Glomerular visceral epithelial cell (primary cell): ENCODE measurements around the gene EVC2.
A peak's percentile ranks its signal among the peaks of the same experiment; 100 is the strongest.

ENCODE experiments used
- DNase-seq: peaks from one replicate; pipeline ENCODE4 v3.0.0-alpha.2; 2016; ENCODE audit errors: extremely low spot score

The EVC2 gene

GRCh38 chr4:5569451-5569850 lies 138.9 kb downstream of the EVC2 start:
- DNase-seq: no peak

- no peak for DNase-seq
Observed at GRCh38 chr4:5568931-5569330, 139.4 kb downstream of the EVC2 start.

GRCh38 chr4:5568336-5568735 lies 140.0 kb downstream of the EVC2 start:
- no peak for DNase-seq

- no peak for DNase-seq
Observed at GRCh38 chr4:5566991-5567390, 141.4 kb downstream of the EVC2 start.

- no peak for DNase-seq
Observed at GRCh38 chr4:5566526-5566925, 141.8 kb downstream of the EVC2 start.

GRCh38 chr4:5563856-5564255 lies 144.5 kb downstream of the EVC2 start:
- DNase-seq: no peak

- DNase-seq: no peak
Observed at GRCh38 chr4:5562476-5562875, 145.9 kb downstream of the EVC2 start.

GRCh38 chr4:5561286-5561685 lies 147.1 kb downstream of the EVC2 start:
- DNase-seq: no peak

GRCh38 chr4:5558502-5558901 lies 149.9 kb downstream of the EVC2 start:
- DNase-seq: no peak

- DNase-seq: no peak
Observed at GRCh38 chr4:5554376-5554775, 154.0 kb downstream of the EVC2 start.

GRCh38 chr4:5553801-5554200 lies 154.6 kb downstream of the EVC2 start:
- no peak for DNase-seq

- DNase-seq: no peak
Observed at GRCh38 chr4:5552451-5552850, 155.9 kb downstream of the EVC2 start.

GRCh38 chr4:5547651-5548249 lies 160.6 kb downstream of the EVC2 start:
- no peak for DNase-seq

- DNase-seq: no peak
Observed at GRCh38 chr4:5545271-5545670, 163.1 kb downstream of the EVC2 start.

- DNase-seq: no peak
Observed at GRCh38 chr4:5544762-5545161, 163.6 kb downstream of the EVC2 start.

GRCh38 chr4:5543681-5544080 lies 164.7 kb downstream of the EVC2 start:
- no peak for DNase-seq

- DNase-seq: no peak
Observed at GRCh38 chr4:5541169-5541568, 167.2 kb downstream of the EVC2 start.

- no peak for DNase-seq
Observed at GRCh38 chr4:5539584-5539983, 168.8 kb downstream of the EVC2 start.

- DNase-seq: no peak
Observed at GRCh38 chr4:5532100-5532499, 176.3 kb downstream of the EVC2 start.

GRCh38 chr4:5528031-5528436 lies 180.3 kb downstream of the EVC2 start:
- DNase-seq: no peak

- no peak for DNase-seq
Observed at GRCh38 chr4:5527211-5527610, 181.1 kb downstream of the EVC2 start.

GRCh38 chr4:5526080-5526846 lies 182.1 kb downstream of the EVC2 start:
- no peak for DNase-seq

- peak; percentile 4 for DNase-seq
Observed at GRCh38 chr4:5524446-5525299, 183.7 kb downstream of the EVC2 start.
